Left colon (tissue), 2 donors: ENCODE data around the gene RUNX2. TPM values are rescaled to one million over a fixed set of nuclear protein-coding genes. Genes with fewer than 3 reads are reported as not detected.
A peak's percentile ranks its signal among the peaks of the same experiment; 100 is the strongest.

Experiments used
- ATAC-seq: fragments of 200-7000 bp; cut with Tn5 transposase; one replicate; pipeline ENCODE4 v1.9.1; 2020; ENCODE audit warnings: mild to moderate bottlenecking, moderate library complexity
- DNase-seq, 2 donors: peaks; one replicate each; pipeline ENCODE4 v3.0.0-alpha.2; 2020
- intact Hi-C, 2 donors: fragments of 100-400 bp; cut with DNase I in 1 of 2; cut with micrococcal nuclease in 1 of 2; formaldehyde crosslinking; loops; one replicate each; pipeline versions ENCODE4 v1.11.2 to v1.14.0; 2022; cut with DNase I, micrococcal nuclease
- total RNA-seq, 2 donors: library from RNA; stranded (reverse); fragmentation: NEBNext Ultra II Directional; extraction: Animal tissue kit (Norgen Biotek cat#: 25700); gene quantifications; one replicate each; pipeline ENCODE4 v1.2.1, GENCODE V29; 2021
- donor health status: DM: no; HTN: no; CAD: no.
- donor health status: DM: yes; HTN: yes; CAD: no.

The RUNX2 gene
- total RNA-seq, 2 donors from 2014 or later, result 2.5 to 3.5 TPM

GRCh38 chr6:45527210-45527609 lies 199.1 kb downstream of the RUNX2 start:
- intact Hi-C loops, result no loop called here
- no peak for ATAC-seq
- no peak for DNase-seq

- DNase-seq (no peak), ATAC-seq (no peak)
- intact Hi-C loops, result no loop called here
Observed at GRCh38 chr6:45531999-45532595, 204.0 kb downstream of the RUNX2 start.

- peak; percentile 20 for ATAC-seq
- intact Hi-C loops, result no loop called here
- no peak for DNase-seq
Observed at GRCh38 chr6:45532721-45533210, 204.6 kb downstream of the RUNX2 start.

GRCh38 chr6:45533386-45533785 lies 205.3 kb downstream of the RUNX2 start:
- intact Hi-C loops, result no loop called here
- DNase-seq (no peak), ATAC-seq (no peak)

- peak; percentile 95 for ATAC-seq
- intact Hi-C loops, result no loop called here
- DNase-seq, result peak; percentile 23 to 62
Observed at GRCh38 chr6:45535933-45536332, 207.8 kb downstream of the RUNX2 start.

GRCh38 chr6:45537539-45537938 lies 209.4 kb downstream of the RUNX2 start:
- ATAC-seq, result no peak
- intact Hi-C loops, result no loop called here
- no peak for DNase-seq

GRCh38 chr6:45538641-45539547 lies 210.8 kb downstream of the RUNX2 start:
- ATAC-seq, result no peak
- no peak for DNase-seq
- intact Hi-C loops, result no loop called here

- no peak for DNase-seq
- peak; percentile 66 for ATAC-seq
- intact Hi-C loops, result no loop called here
Observed at GRCh38 chr6:45540375-45540920, 212.3 kb downstream of the RUNX2 start.

GRCh38 chr6:45541934-45542333 lies 213.8 kb downstream of the RUNX2 start:
- ATAC-seq (no peak), DNase-seq (no peak)
- intact Hi-C loops, result no loop called here

- no peak for ATAC-seq
- intact Hi-C loops, result no loop called here
- no peak for DNase-seq
Observed at GRCh38 chr6:45543298-45544235, 215.4 kb downstream of the RUNX2 start.

GRCh38 chr6:45545416-45545815 lies 217.3 kb downstream of the RUNX2 start:
- no peak for DNase-seq
- no peak for ATAC-seq
- intact Hi-C loops, result no loop called here

GRCh38 chr6:45548657-45549515 lies 220.8 kb downstream of the RUNX2 start:
- ATAC-seq (no peak), DNase-seq (no peak)
- intact Hi-C loops, result no loop called here

GRCh38 chr6:45552536-45552935 lies 224.4 kb downstream of the RUNX2 start:
- no peak for ATAC-seq
- intact Hi-C loops, result no loop called here
- DNase-seq, result no peak

GRCh38 chr6:45553730-45554344 lies 225.7 kb downstream of the RUNX2 start:
- no peak for ATAC-seq

GRCh38 chr6:45554591-45554990 lies 226.5 kb downstream of the RUNX2 start:
- intact Hi-C loops, result no loop called here
- DNase-seq (no peak), ATAC-seq (no peak)

More at GRCh38 chr6:45553730-45554344, 225.7 kb downstream of the RUNX2 start:
- intact Hi-C loops, result no loop called here
- no peak for DNase-seq

GRCh38 chr6:45555981-45556771 lies 228.0 kb downstream of the RUNX2 start:
- intact Hi-C loops, result no loop called here
- DNase-seq (no peak), ATAC-seq (peak; percentile 71)

- intact Hi-C loops, result no loop called here
- DNase-seq (no peak), ATAC-seq (no peak)
Observed at GRCh38 chr6:45556828-45557227, 228.7 kb downstream of the RUNX2 start.
